Measurements from ENCODE around the gene ELN.

ELN gene

DNA sequence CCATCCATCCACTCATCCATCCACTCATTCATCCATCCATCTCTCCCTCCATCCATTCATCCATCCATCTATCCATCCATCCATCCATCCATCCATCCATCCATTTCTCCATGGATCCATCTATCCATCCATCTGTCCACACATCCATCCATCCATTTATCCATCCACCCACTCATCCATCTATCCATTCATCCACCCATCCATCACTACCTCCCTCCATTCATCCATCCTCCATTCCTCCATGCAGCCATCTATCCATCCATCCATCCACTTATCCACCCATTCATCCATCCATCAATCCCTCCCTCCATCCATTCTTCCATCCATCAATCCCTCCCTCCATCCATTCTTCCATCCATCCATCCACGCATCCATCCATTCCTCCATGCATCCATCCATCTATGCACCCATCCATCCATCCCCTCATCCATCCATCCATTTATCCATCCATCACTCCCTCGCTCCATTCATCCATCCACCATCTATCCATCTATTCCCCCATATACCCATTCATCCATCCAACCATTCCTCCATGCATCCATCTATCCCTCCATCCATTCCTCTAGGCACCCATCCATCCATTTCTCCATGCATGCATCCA, 21.1 kb downstream of the ELN start:
- DNase-seq (ENCODE audit: low spot score) = no peak
- TF ChIP-seq, protein P1, sequence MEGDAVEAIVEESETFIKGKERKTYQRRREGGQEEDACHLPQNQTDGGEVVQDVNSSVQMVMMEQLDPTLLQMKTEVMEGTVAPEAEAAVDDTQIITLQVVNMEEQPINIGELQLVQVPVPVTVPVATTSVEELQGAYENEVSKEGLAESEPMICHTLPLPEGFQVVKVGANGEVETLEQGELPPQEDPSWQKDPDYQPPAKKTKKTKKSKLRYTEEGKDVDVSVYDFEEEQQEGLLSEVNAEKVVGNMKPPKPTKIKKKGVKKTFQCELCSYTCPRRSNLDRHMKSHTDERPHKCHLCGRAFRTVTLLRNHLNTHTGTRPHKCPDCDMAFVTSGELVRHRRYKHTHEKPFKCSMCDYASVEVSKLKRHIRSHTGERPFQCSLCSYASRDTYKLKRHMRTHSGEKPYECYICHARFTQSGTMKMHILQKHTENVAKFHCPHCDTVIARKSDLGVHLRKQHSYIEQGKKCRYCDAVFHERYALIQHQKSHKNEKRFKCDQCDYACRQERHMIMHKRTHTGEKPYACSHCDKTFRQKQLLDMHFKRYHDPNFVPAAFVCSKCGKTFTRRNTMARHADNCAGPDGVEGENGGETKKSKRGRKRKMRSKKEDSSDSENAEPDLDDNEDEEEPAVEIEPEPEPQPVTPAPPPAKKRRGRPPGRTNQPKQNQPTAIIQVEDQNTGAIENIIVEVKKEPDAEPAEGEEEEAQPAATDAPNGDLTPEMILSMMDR (IDR thresholded peaks at IDR 0.05) = no peak
- Histone ChIP-seq H3K4me3 (no peak overlapping the region), H3K27ac (no peak overlapping the region)

DNA sequence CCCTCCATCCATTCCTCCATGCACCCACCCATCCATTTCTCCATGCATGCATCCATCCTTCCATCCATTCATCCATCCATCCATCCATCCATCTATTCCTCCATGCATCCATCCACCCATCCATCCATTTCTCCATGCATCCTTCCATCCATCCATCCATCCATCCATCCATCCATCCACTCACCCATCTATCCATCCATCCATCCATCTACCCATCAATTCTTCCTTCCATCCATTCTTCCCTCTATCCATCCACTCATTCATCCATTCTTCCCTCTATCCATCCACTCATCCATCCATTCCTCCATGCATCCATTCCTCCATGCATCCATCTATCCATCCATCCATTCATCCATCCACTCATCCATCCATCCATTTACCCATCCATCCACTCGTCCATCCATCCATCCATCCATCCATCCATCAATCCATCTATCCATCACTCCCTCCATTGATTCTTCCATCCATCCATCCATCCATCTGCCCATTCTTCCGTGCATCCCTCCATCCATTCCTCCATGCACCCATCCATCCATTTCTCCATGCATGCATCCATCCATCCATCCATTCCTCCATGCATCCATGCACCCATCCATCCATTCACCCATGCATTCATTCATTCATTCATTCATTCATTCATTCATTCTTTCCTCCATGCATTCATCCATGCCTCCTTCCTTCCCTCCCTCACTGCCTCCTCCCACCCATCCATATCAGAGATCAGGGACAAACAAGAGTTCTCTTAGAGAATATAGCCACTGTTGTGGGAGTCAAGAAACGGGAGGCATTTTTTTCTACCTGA, 22.2 kb downstream of the ELN start:
- Histone ChIP-seq H3K27ac (peak overlapping the region in 1 of 2 donors; percentile 53), H3K4me3 (no peak overlapping the region)
- TF ChIP-seq, protein P1 (IDR thresholded peaks at IDR 0.05) = no peak
- no peak for DNase-seq (ENCODE audit: low spot score)

DNA sequence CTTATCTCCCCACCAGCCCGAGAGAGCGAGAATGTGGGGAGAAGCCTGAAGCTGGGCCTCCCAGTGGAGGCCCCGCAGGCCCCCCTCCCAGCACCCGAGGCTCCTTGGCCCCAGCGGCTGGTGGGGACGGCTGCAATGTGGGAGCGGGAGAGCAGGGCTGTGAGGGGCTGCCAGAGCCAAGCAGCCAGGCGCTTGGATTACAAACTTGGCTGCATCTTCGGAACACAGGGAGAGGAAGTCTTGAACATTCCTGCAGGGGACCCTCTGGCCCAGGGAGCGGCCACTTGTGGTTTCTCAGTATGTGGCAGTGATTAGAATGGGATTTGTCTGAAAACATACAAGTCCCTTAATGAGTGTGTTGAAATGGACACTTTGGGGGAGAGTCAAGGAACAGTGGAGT, 23.2 kb downstream of the ELN start:
- DNase-seq (ENCODE audit: low spot score) = no peak
- TF ChIP-seq, protein P1 (IDR thresholded peaks at IDR 0.05) = no peak
- Histone ChIP-seq H3K27ac (peak overlapping the region in 1 of 2 donors; percentile 53), H3K4me3 (no peak overlapping the region)

DNA sequence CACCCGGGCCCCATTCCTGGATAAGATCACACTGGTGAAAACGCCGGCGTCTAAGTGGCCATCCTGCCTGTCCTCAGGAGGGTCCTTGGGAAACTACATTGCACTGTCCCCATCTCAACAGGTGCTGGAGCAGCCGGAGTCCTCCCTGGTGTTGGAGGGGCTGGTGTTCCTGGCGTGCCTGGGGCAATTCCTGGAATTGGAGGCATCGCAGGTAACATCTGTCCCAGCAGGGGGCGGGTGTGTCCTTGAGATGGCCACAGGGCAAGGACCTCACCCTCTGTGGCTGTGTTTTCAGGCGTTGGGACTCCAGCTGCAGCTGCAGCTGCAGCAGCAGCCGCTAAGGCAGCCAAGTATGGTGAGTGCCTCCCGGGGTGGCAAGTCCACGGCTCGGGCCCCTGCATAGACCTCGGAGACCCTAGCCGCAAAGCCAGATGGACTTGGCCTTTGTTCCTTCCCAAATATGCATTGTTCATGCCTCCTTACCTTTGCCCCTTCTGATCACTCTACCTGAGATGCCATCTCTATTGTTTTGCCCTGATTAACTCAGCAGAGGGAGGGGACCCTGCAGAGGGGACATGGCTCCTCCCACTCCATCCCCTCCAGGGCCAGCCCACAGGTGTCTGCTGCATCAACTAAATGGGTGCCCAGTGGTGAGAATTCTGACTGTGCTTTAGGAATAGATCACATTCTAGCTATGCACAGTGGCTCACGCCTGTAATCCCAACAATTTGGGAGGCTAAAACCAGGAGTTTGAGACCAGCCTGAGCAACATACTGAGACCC, 23.8 kb downstream of the ELN start:
- TF ChIP-seq, protein P1 (IDR thresholded peaks at IDR 0.05) = no peak
- Histone ChIP-seq H3K27ac (peak overlapping the region in 1 of 2 donors; percentile 53), H3K4me3 (no peak overlapping the region)
- no peak for DNase-seq (ENCODE audit: low spot score)

DNA sequence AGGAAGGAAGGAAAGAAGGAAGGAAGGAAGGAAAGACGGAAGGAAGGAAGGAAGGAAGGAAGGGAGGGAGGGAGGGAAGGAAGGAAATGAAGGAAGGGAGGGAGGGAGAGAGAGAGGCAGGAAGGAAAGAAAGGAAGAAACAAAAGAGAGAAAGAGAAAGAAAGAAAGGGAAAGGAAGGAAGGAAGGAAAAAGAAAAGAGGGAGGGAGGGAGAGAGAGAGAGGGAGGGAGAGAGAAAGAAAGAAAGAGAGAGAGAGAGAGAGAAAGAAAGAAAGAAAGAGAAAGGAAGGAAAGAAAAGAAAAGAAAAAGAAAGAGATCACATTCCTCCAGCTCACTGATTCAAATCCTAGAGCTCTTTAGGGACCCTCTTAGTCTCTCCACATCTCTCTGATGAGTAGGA, 24.7 kb downstream of the ELN start:
- TF ChIP-seq, protein P1 (IDR thresholded peaks at IDR 0.05) = no peak
- no peak overlapping the region for H3K4me3 ChIP-seq
- no peak for DNase-seq (ENCODE audit: low spot score)
- H3K27ac ChIP-seq = peak overlapping the region in 1 of 2 donors; percentile 55

DNA sequence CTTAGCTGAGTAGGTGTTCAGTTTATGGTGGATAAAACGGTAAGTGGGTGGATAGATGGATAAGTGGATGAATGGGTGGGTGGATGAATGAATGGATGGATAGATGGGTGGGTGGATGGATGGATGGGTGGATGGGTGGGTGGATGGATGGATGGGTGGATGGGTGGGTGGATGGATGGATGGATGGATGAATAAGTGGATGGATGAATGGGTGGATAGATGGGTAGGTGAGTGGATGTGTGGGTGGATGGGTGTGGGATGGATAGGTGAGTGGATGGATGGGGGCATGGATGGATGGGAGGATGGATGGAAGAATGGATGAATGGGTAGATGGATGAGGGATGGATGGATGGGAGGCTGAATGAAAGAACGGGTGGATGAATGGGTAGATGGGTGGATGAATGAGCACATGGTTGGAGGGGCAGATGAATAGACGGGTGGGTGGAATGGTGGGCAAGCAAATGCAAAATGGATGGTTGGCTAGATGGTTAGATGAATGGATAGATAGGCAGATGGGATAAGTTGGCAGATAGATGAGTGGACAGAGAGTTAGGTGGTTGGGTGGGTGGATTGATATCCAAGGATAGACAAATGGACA, 25.7 kb downstream of the ELN start:
- TF ChIP-seq, protein P1 (IDR thresholded peaks at IDR 0.05) = no peak
- Histone ChIP-seq H3K4me3 (no peak overlapping the region), H3K27ac (peak overlapping the region in 1 of 2 donors; percentile 55)
- no peak for DNase-seq (ENCODE audit: low spot score)
